Keratinocyte (primary cell): Measurements from ENCODE around the gene AATF. TPM values are rescaled to one million over a fixed set of nuclear protein-coding genes. Genes with fewer than 3 reads are reported as not detected.

Experiments
- DNase-seq: peaks from one replicate; pipeline ENCODE4 v3.0.0-alpha.2; 2011; ENCODE audit warnings: low read depth, missing footprints, low spot score
- FAIRE-seq: peaks from 2 replicates; lab custom pipeline; 2011; peaks lifted over from hg19 to GRCh38; lab: Jason Lieb, UNC
- H2AFZ ChIP-seq: 2 replicates; pipeline ENCODE4 v1.6.0; 2012; ENCODE audit warnings: low read length, control low read depth, inconsistent platforms; ENCODE audit not compliant: control insufficient read depth
- H3K27ac ChIP-seq: 2 replicates; pipeline ENCODE4 v1.5.1; 2011; ENCODE audit warnings: low read length; ENCODE audit not compliant: control insufficient read depth, insufficient read depth
- H3K27me3 ChIP-seq: 3 replicates; pipeline ENCODE4 v1.6.0; 2011; ENCODE audit warnings: low read length; ENCODE audit not compliant: control insufficient read depth, insufficient read depth; ENCODE audit errors: extremely low read depth
- H3K36me3 ChIP-seq, 2 experiments: 2 replicates in 1 of 2; 3 replicates in 1 of 2; pipeline ENCODE4 v1.5.1; 2011; ENCODE audit warnings: low read length in 2 of 2, mild to moderate bottlenecking in 1 of 2; ENCODE audit not compliant: control insufficient read depth in 2 of 2, insufficient read depth in 2 of 2; ENCODE audit errors: extremely low read depth in 1 of 2
- H3K4me1 ChIP-seq: 3 replicates; pipeline ENCODE4 v1.5.1; 2011; ENCODE audit warnings: low read length; ENCODE audit not compliant: control insufficient read depth, insufficient read depth; ENCODE audit errors: extremely low read depth
- H3K4me2 ChIP-seq: 3 replicates; pipeline ENCODE4 v1.6.0; 2011; ENCODE audit warnings: low read depth, low read length; ENCODE audit not compliant: control insufficient read depth, insufficient read depth; ENCODE audit errors: extremely low read depth
- H3K4me3 ChIP-seq, 3 experiments: fragments of 200-600 bp in 1 of 3; sonication (generic) in 1 of 3; 2 replicates in 2 of 3; 3 replicates in 1 of 3; pipeline ENCODE4 v1.5.1; 2011 to 2016; ENCODE audit warnings: low read length in 3 of 3, mild to moderate bottlenecking in 3 of 3, control low read depth in 2 of 3, inconsistent platforms in 1 of 3, low read depth in 1 of 3, mixed read lengths in 1 of 3, mixed run types in 1 of 3, moderate library complexity in 1 of 3; ENCODE audit not compliant: control insufficient read depth in 2 of 3, insufficient read depth in 2 of 3; ENCODE audit errors: extremely low read depth in 1 of 3
- H3K79me2 ChIP-seq: 2 replicates; pipeline ENCODE4 v1.6.0; 2012; ENCODE audit warnings: low read length; ENCODE audit not compliant: control insufficient read depth, insufficient read depth
- H3K9ac ChIP-seq: 3 replicates; pipeline ENCODE4 v1.6.0; 2011; ENCODE audit warnings: low read length; ENCODE audit not compliant: control insufficient read depth, insufficient read depth; ENCODE audit errors: extremely low read depth
- H3K9me1 ChIP-seq: 3 replicates; pipeline ENCODE4 v1.6.0; 2011; ENCODE audit warnings: low read length; ENCODE audit not compliant: control insufficient read depth, insufficient read depth; ENCODE audit errors: extremely low read depth
- H3K9me3 ChIP-seq: 2 replicates; pipeline ENCODE4 v1.5.1; 2012; ENCODE audit warnings: low read depth, low read length; ENCODE audit not compliant: control insufficient read depth
- H4K20me1 ChIP-seq: 3 replicates; pipeline ENCODE4 v1.6.0; 2011; ENCODE audit warnings: low read length; ENCODE audit not compliant: control insufficient read depth, insufficient read depth; ENCODE audit errors: extremely low read depth
- CTCF ChIP-seq, 3 experiments: IDR thresholded peaks in 1 of 3; conservative IDR thresholded peaks in 1 of 3; optimal IDR thresholded peaks in 1 of 3; 2 replicates in 2 of 3; 3 replicates in 1 of 3; pipeline versions ENCODE3 to v1.5.1; 2011; ENCODE audit warnings: low read length in 3 of 3, mild to moderate bottlenecking in 3 of 3, moderate library complexity in 2 of 3, control low read depth in 1 of 3, inconsistent platforms in 1 of 3; ENCODE audit not compliant: insufficient read depth in 2 of 3; ENCODE audit errors: extremely low read depth in 1 of 3
- EZH2 ChIP-seq: IDR thresholded peaks from one replicate; pipeline ENCODE4 v1.6.1; 2012; ENCODE audit warnings: inconsistent platforms, mild to moderate bottlenecking, low read length, moderate library complexity
- dilution Hi-C: fragments of 300-500 bp; cut with MboI; formaldehyde crosslinking; loops from one replicate; pipeline ENCODE4 v1.7.0; 2020; ENCODE audit warnings: low sequenced_read_pairs; ENCODE audit not compliant: extremely low pct_ligation_motif_present
- polyA plus RNA-seq, 5 experiments: library from polyadenylated mRNA; depleted of rRNA in 3 of 5; stranded (reverse) in 3 of 5; stranded (forward) in 1 of 5; unstranded in 1 of 5; fragments of >200 nt; gene quantifications; 1 replicate in 1 of 5; 2 replicates in 3 of 5; 3 replicates in 1 of 5; pipeline versions ENCODE4 v1.2.1 to v1.2.3, GENCODE V29; 2011 to 2012; ENCODE audit warnings: missing spikeins in 2 of 5, low read depth in 1 of 5, low replicate concordance in 1 of 5

AATF gene
- polyA plus RNA-seq, 1 donor (not counting 4 experiments of a cell fraction or from before 2014, with no cell fraction given), result 30.4 TPM

- TF ChIP-seq CTCF (optimal IDR thresholded peaks at IDR 0.05 in 1 of 3, IDR thresholded peaks at IDR 0.05 in 1 of 3, conservative IDR thresholded peaks at IDR 0.05 in 1 of 3; ENCODE audit: extremely low read depth in 1 of 3, insufficient read depth in 2 of 3, low read length in 3 of 3) (no peak), EZH2 (no peak)
- no peaks in the 10 kb centered on the region for H3K9me1 ChIP-seq
- no peaks in the 10 kb centered on the region for H3K79me2 ChIP-seq
- H3K9me3 ChIP-seq, result no peaks in the 10 kb centered on the region
- no peak overlapping the region for H3K27ac ChIP-seq
- H2AFZ ChIP-seq, result no peak overlapping the region
- DNase-seq (no peak), FAIRE-seq (no peak)
- dilution Hi-C loops, result no loop called here
- no peak overlapping the region for H3K9ac ChIP-seq
- no peak overlapping the region for H3K4me3 ChIP-seq
- H3K4me1 ChIP-seq, result no peaks in the 10 kb centered on the region
- H3K27me3 ChIP-seq, result no peaks in the 10 kb centered on the region
- H3K4me2 ChIP-seq, result no peak overlapping the region
- peaks cover 20 to 22% of the 10 kb centered on the region in 2 experiments for H3K36me3 ChIP-seq
- no peaks in the 10 kb centered on the region for H4K20me1 ChIP-seq
Observed at GRCh38 chr17:36993227-36993626, 44.5 kb downstream of the AATF start.

GRCh38 chr17:36994438-36994837 is 45.7 kb downstream of the AATF start:
- H3K4me2 ChIP-seq, result no peak overlapping the region
- no peaks in the 10 kb centered on the region for H3K4me1 ChIP-seq
- H3K79me2 ChIP-seq, result no peaks in the 10 kb centered on the region
- FAIRE-seq, result no peak
- no peak overlapping the region for H3K9ac ChIP-seq
- H3K9me3 ChIP-seq, result no peaks in the 10 kb centered on the region
- H3K27me3 ChIP-seq, result no peaks in the 10 kb centered on the region
- no peak overlapping the region for H3K27ac ChIP-seq
- no peaks in the 10 kb centered on the region for H3K9me1 ChIP-seq
- peaks cover 12 to 20% of the 10 kb centered on the region in 2 experiments for H3K36me3 ChIP-seq
- DNase-seq, result no peak
- H4K20me1 ChIP-seq, result no peaks in the 10 kb centered on the region
- dilution Hi-C loops, result no loop called here
- H3K4me3 ChIP-seq, result no peak overlapping the region
- TF ChIP-seq CTCF (optimal IDR thresholded peaks at IDR 0.05 in 1 of 3, IDR thresholded peaks at IDR 0.05 in 1 of 3, conservative IDR thresholded peaks at IDR 0.05 in 1 of 3; ENCODE audit: extremely low read depth in 1 of 3, insufficient read depth in 2 of 3, low read length in 3 of 3) (no peak), EZH2 (no peak)
- no peak overlapping the region for H2AFZ ChIP-seq
